GM18909 (cell line): ENCODE results near the gene RPL4.
"Not testable (repeated sequence)": the region's sequence is repeated elsewhere in the genome, so short reads cannot be mapped to it uniquely, and the experiment has no call there.

Experiments used
- ATAC-seq: cut with Tn5 transposase; IDR thresholded peaks from one replicate; pipeline ENCODE4 v1.9.1; 2021; ENCODE audit warnings: mild to moderate bottlenecking; ENCODE audit not compliant: unreplicated experiment, poor library complexity

RPL4 gene

GRCh38 chr15:66494262-66494661 is 10.4 kb downstream of the RPL4 start:
- no peak for ATAC-seq

DNA sequence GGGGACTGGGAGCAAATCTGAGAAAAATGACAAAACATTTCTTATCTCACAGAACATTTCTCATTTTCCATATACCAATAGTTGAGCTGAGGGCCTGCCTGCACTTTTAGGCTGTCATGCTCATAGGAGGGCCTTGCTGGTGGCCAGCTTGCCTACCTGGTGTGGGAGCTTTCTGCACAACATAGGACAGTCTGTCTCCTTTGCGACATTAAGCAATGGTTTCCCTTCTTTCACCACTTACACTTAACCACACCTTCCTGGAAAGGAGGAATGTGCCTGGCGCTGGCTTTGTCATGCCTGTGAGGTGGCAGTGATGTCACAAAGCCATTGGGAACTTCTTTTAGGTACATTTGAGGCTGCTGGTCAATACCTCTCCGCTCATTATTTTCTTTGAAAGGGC is 12.8 kb downstream of the RPL4 start:
- no peak for ATAC-seq

DNA sequence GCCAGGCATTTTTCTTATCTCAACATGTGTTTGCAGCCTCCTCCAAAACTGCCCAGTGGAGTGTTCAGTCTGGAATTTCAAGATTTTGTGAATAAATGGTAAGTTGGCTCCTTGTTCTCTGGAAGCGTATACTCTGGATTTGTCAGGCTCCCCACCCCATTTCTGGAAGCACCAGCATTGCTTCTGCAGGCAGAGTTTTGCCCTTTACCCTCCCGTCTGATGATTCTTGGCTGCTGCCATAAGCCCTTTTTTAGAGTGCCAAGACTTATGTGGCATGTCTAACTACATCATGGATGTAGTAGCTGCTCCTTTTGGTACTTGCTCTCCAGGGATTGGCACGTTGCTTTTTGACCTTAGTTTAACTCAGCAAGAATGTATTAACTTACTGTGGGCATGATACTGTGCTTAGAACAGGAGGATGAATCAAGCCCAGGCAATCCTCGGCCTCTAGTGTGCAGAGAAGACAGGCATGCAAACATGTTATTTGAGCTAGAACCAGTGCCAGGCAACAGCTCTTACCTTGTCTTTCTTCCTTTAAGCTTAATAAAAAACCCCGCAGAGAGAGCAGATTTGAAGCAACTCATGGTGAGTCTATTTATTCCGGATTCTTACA is 15.4 kb downstream of the RPL4 start:
- ATAC-seq, result no peak

DNA sequence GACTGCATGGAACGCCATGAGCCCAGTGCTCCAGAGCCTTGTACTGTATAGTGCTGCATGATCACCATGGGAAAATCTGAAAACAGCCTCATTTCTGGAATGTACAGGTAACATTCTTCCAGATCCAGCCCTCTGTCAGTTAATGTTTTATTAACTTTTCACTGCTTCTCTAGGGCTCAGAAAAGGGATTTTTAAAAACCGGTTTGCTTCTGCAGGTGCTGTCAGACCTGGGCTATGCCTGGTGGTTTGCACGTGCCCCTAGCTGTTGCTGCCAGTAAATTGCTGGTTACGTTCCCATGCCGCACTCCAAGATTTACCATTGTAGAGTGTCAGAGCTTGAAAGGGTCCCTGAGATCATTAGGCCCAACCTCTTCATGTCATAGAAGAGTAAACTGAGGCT is 16.1 kb downstream of the RPL4 start:
- no peak for ATAC-seq

- ATAC-seq, result no peak
Observed at GRCh38 chr15:66486887-66487286, 17.8 kb downstream of the RPL4 start.

GRCh38 chr15:66484539-66485112 is 20.0 kb downstream of the RPL4 start:
- ATAC-seq, result no peak

DNA sequence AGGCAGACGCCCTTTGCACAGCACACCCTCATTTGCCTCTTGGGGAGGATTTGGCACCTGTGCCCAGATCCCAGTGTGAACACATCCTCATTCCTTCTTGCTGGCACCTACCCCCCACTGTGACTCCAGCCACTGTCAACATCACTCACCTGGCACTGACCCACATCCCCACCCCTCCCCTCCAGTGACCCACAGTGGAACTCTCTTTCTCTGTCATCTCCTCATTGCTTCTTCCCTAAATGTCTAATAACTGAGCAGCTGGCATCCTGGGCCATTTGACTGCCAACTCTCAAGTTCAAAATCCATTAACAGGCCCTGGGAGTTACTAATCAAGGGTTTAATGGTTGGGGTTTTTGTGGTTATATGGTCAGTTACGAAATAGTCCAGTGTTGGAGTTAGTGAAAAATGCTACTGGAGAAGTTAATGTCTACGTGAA is 21.5 kb downstream of the RPL4 start:
- no peak for ATAC-seq

- ATAC-seq, result no peak
Observed at GRCh38 chr15:66482539-66482938, 22.1 kb downstream of the RPL4 start.

GRCh38 chr15:66481107-66481856 is 23.4 kb downstream of the RPL4 start:
- no peak for ATAC-seq

GRCh38 chr15:66480267-66480666 is 24.4 kb downstream of the RPL4 start:
- ATAC-seq, result no peak

- no peak for ATAC-seq
Observed at GRCh38 chr15:66477011-66477410, 27.6 kb downstream of the RPL4 start.

DNA sequence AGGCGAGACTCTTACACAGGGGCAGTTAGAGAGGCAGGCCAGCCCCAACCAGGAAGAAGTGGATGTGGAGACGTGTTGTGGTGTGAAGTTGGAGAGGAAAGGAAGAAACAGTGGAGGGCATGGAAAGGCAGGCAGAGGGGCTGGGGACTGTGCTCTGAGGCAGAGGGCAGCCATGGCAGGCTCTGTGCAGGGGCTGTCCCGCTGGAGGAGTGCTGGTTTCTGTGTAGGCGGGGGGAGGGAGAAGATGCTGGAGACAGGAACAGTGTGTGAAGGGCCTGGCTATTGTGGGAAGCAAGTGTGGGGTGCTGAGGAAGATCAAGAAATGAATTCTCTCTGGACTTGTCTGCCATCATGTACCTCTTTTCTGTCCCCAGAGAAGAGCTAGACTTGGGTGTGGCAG is 28.1 kb downstream of the RPL4 start:
- no peak for ATAC-seq

DNA sequence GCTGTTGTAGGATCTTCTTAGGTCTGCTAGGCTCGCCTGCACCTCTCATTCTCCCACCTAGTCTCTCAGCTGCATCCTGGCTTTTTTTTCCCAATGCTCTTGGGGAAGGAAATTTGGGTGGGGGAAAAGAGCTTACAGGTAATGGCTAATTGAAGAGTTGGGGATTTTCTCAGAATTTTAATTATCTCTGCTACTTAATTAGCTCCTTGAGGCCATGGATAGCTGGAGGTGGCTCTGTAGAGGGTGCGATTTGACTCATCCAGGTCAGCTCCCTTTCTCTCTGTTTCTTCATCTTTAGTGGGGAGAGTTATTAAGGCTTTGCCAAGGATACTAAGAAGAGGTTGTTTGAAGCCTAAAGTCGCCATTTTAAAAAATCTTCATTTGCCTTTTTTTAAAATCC is 29.7 kb downstream of the RPL4 start:
- ATAC-seq, result no peak

DNA sequence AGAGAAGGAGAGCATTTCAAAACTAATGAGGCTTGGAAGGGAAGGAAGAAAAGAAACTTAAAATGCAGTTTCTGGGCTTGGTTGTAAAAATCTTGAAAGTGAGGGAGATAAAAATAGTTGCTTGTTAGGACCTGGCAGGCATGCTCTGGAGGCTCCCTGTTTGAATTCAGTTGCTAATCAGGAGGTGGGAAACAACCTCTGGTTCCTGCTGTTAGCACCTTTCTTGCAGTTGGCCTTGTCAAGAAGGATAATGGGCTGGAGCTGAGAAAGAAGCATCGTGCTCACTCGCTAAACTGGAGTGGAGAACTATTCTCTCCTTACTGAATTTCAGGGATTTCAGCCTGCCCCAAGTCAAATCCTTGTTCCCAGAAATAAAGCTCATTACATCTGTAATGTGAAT is 30.5 kb downstream of the RPL4 start:
- no peak for ATAC-seq

DNA sequence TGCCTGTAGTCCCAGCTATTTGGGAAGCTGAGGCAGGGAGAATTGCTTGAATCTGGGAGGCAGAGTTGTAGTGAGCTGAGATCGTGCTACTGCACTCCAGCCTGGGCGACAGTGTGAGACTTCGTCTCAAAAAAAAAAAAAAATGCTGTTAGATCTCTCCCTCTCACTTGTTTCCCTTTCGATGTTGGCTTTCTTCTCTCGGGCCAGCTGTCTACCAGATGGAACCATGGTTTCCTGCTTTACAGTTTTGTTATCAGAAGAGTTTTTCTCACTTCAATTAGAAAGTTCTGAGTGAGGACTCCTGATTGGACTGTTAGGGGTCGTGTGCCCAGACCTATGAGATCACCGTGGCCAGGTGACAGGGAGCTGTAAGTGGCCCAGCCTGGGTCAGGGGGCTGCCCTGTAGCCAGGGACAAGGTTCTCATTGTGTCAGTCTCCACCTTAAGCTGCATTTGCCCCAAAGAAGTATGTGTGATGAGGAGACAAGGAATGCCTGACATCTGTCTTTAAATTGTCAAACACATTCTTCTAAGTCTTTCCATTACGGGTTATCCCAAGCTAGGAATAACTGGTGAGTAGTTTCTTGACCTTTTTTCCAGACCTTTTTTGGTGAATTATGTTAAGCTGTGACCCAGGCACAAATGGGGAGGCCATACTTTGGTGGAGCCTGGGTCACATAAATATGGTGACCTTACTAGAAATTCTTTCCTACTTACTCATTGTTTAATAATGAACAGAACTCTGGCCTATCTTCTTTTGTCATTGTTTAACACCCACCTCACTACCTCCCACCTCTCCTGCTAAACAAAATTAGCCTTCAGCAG is 32.3 kb downstream of the RPL4 start:
- ATAC-seq, result peak; percentile 89

DNA sequence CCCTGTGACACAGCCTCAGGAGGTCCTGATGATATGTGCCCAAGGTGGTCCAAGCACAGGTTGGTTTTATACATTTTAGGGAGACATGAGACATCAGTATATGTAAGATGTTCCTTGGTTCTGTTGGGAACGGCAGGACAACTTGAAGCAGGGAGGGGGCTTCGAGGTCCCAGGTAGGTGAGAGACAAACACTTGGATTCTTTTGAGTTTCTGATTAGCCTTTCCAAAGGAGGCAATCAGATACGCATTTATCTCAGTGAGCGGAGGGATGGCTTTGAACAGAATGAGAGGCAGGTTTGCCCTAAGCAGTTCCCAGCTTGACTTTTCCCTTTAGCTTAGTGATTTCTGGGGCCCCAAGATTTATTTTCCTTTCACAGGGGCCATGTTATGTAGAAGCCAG is 33.8 kb downstream of the RPL4 start:
- ATAC-seq, result not testable (repeated sequence)

GRCh38 chr15:66467162-66468040 is 37.3 kb downstream of the RPL4 start:
- ATAC-seq, result not testable (repeated sequence)

GRCh38 chr15:66465294-66465693 is 39.4 kb downstream of the RPL4 start:
- ATAC-seq, result not testable (repeated sequence)

- no peak for ATAC-seq
Observed at GRCh38 chr15:66462627-66463026, 42.0 kb downstream of the RPL4 start.

DNA sequence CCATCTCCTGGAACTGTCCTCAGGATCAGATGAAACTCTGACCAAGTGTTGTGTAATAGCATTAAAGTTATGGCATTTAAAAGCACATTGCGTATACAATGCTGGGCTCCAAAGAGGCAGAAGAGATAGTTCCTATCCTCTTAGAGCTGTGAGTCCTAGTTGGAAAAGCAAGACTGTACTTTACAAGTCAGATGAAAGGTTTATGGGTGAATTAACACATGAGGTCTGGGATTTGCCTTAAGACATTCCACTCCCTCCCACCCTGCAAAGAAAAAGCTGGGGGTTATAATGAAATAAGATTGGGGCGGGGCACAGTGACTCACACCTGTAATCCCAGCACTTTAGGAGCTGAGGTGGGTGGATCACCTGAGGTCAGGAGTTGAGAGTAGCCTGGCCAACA is 42.7 kb downstream of the RPL4 start:
- no peak for ATAC-seq
